Daoy (cell line): Measurements from ENCODE around the gene RSPH10B. TPM values are rescaled to one million over a fixed set of nuclear protein-coding genes. Genes with fewer than 3 reads are reported as not detected.
"Not testable (repeated sequence)": the region's sequence is repeated elsewhere in the genome, so short reads cannot be mapped to it uniquely, and the experiment has no call there.

ENCODE experiments used
- DNase-seq: peaks from one replicate; pipeline ENCODE4 v3.0.0-alpha.2; 2015; ENCODE audit warnings: low read depth
- total RNA-seq: library from RNA; depleted of rRNA; stranded (reverse); fragments of >200 nt; shearing (Covaris generic); gene quantifications from 2 replicates; pipeline ENCODE4 v1.2.3, GENCODE V29; 2014; rRNA removed

The RSPH10B gene
- 0.11 and 0.51 TPM in 2 replicates for total RNA-seq

- not testable (repeated sequence) for DNase-seq
Measured at GRCh38 chr7:5970347-5970911, at the start of gene RSPH10B. RSPH10B (minus strand) TSS chr7:5970689; CDS start chr7:5967116, 3,573 bp downstream.

GRCh38 chr7:6016653-6016966 is 46.1 kb upstream of the RSPH10B start:
- DNase-seq: no peak

- DNase-seq: no peak
Measured at GRCh38 chr7:6015917-6016652, 45.6 kb upstream of the RSPH10B start.

- DNase-seq: no peak
Measured at GRCh38 chr7:6012355-6013104, 42.0 kb upstream of the RSPH10B start.

- DNase-seq: no peak
Measured at GRCh38 chr7:6011541-6011940, 41.1 kb upstream of the RSPH10B start.

- not testable (repeated sequence) for DNase-seq
Measured at GRCh38 chr7:6010370-6010769, 39.9 kb upstream of the RSPH10B start.

GRCh38 chr7:6008668-6009611 is 38.5 kb upstream of the RSPH10B start, which contains the start of the genes AIMP2 and PMS2:
AIMP2 (plus strand) TSS chr7:6009272; CDS start chr7:6009364, 92 bp downstream.
PMS2 (minus strand) TSS chr7:6009049; CDS start chr7:6009019, 30 bp downstream.
- peak; percentile 98 for DNase-seq

DNA sequence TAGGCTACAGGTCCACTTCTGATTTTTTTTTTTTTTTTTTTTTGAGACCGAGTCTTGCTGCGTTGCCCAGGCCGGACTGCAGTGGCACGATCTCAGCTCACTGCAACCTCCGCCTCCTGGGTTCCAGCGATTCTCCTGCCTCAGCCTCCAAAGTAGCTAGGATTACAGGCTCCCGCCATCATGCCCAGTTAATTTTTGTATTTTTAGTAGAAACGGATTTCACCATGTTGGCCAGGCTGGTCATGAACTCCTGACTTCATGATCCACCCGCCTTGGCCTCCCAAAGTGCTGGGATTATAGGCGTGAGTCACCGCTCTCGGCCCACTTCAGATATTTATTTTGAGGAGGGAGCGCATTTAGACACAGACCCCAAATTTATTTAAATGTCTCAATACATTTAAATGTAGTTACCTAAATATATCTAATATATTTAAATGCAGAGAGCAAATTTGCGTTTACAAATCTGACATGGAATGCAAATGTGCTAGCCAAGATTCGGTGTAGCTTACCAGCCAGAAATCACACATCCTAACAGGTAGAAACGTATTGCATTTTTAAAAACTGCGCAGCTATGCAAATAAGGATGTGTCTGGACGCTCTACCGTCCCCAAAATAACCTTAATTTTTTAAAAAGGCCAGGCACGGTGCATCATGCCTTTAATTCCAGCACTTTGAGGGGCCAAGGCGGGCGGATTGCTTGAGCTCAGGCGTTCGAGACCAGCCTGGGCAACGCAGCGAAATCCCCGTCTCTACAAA is 37.5 kb upstream of the RSPH10B start:
- DNase-seq: peak; percentile 24

- DNase-seq: no peak
Measured at GRCh38 chr7:6007386-6007785, 36.9 kb upstream of the RSPH10B start.

- DNase-seq: peak; percentile 55
Measured at GRCh38 chr7:5997210-5997808, 26.8 kb upstream of the RSPH10B start.

- DNase-seq: not testable (repeated sequence)
Measured at GRCh38 chr7:5987061-5987460, 16.6 kb upstream of the RSPH10B start.

DNA sequence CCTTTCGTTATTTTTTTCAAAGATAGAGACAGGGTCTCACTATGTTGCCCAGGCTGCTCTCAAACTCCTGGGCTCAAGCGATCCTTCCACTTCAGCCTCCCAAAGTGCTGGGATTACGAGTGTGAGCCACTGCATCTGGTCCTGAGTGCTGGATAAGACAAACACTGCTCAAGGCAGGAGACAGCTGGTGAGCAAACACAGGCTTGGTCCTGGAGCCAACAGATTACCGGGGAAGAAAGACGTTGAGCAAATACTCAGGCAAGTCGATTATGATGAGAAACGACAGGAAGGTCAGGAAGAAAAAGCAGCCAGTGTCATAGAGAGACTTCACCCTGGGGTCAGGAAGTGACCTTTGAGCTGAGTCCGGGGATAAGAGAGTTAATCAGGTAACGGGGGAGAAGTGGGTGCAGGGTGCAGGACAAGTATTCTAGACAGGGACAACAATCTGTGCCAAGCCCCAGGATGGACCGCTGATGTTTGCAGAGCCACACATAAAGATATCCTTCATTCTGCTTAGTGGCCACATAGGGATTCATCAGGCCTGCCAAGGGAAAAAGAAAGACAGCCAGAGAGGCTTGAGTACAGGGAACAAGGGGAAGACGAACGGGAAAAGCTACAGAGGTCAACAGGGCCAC is 9.3 kb upstream of the RSPH10B start:
- not testable (repeated sequence) for DNase-seq

DNA sequence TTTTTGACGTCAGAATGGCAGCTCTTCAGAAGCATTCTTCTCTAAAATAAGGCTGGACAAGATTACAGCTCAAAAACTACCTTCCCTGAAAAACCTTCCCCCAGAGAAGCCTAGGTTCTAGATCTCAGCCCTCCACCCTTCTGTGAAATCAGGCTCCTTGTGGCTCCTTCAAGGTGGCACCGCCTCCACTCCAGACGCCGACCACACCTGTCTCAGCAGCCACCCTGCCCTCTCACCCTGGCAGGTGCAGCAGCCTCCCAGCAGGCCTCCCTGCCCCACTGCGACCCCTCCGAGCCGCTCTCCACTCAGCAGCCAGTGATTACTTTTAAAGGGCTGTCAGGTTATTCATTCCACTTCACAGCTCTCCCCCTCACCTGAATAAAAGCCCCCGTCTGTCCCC is 3.1 kb upstream of the RSPH10B start:
- DNase-seq: not testable (repeated sequence)

- DNase-seq: not testable (repeated sequence)
Measured at GRCh38 chr7:5963810-5964209, 6.7 kb downstream of the RSPH10B start.

- DNase-seq: not testable (repeated sequence)
Measured at GRCh38 chr7:5963205-5963604, 7.3 kb downstream of the RSPH10B start.

DNA sequence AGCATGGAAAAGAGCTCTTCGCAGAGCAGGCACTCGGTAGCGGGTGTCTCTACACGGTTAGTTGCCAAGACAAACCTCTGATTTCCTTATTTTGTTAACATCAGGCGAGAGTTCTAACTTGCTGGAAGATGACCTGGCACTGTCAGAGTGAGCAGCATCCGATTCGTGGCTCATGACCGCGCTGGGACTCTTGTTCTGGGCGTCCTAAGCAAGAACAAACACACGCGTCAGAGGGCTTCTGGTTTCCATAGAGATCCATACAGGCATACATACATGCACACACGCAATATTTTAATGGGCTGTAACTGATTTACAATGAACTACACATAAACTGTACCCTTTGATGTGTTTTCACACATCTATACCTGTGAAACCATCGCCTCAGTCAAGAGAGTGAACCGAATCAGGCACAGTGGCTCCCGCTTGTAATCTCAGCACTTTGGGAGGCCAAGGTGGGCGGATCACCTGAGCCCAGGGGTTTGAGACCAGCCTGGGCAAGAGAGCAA is 35.5 kb downstream of the RSPH10B start:
- DNase-seq: not testable (repeated sequence)

- peak; percentile 43 for DNase-seq
Measured at GRCh38 chr7:5931905-5932644, 38.4 kb downstream of the RSPH10B start.

GRCh38 chr7:5931250-5931649 is 39.2 kb downstream of the RSPH10B start:
- DNase-seq: not testable (repeated sequence)

GRCh38 chr7:5930290-5930689 is 40.2 kb downstream of the RSPH10B start:
- DNase-seq: not testable (repeated sequence)
